ENCODE data around the gene TXNRD2.

DNA sequence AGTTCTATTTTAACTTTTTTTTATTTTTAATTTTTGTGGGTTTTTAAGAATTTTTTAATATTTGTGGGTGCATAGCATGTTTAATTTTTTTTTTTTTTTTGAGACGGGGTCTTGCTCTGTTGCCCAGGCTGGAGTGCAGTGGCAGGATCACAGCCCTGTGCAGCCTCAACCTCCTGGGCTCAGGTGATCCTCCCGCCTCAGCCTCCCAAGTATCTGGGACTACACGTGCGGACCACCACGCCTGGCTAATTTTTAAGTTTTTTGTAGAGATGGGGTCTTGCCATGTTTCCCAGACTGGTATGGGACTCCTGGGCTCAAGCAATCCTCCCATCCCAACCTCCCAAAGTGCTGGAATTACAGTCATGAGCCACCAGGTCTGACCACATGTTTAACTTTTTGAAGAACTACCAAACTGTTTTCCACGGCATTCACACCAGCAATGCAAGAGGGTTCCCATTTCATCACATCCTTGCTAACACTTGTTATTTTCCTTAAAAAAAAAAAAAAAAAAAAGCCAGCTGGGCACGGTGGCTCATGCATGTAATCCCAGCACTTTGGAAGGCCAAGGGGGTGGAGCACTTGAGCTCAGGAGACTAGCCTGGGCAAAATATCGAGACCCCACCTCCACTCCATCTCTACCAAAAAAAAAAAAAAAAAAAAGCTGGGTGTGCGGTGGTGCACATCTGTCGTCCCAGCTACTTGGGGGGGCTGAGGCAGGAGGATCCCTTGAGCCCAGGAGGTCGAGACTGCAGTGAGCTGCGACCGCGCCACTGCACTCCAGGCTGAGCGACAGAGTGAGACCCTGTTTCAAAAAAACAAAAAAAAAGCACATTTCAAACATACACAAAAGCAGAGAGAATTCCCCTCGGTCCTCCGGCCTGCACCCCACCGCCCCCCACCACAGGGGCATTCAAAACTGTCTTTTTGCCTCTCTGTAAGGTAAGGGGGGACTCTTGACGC is 16.7 kb upstream of the TXNRD2 start:
- TF ChIP-seq ZNF274 (IDR thresholded peaks at IDR 0.05; ENCODE audit: low read depth, low read length) (no peak), YY1 (IDR thresholded peaks at IDR 0.05; ENCODE audit: insufficient read depth, insufficient read length) (no peak), SUZ12 (IDR thresholded peaks at IDR 0.05; ENCODE audit: extremely low read depth, insufficient read depth, insufficient read length) (no peak)

All from NT2/D1 (cell line).